LNCaP clone FGC (cell line): ENCODE results near the gene ALKBH1.

Experiments used
- DNase-seq: peaks from one replicate; pipeline ENCODE4 v3.0.0-alpha.2; 2011; ENCODE audit warnings: low read depth
- H3K4me3 ChIP-seq: 2 replicates; pipeline ENCODE4 v1.5.1; 2011; ENCODE audit warnings: mild to moderate bottlenecking, low read depth, low read length, control low read depth
- TF ChIP-seq, protein P1 (sequence below): IDR thresholded peaks from 2 replicates; pipeline ENCODE4 v1.5.1; 2012; ENCODE audit warnings: mild to moderate bottlenecking; ENCODE audit not compliant: control insufficient read depth, insufficient read depth; ENCODE audit errors: extremely low read depth

The ALKBH1 gene

DNA sequence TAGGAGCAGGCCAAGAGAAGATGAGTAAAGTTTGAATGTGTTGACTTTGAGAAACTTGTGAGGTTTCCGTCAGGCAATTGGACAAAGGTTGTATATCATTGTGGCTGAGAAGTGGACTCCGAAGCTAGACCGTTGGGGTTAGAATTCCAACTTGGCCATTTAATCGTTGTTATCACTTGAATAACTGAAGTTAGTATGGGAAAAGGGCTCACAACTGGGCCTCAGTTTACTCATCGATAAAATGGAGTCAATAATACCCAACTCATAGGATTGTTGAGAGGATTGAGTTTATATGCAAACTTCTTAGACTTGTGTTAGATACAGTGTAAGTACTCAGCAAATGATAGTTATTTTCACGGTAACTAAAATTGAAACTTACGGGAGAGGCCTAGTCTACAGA, 926 bp upstream of the ALKBH1 start:
- TF ChIP-seq, protein P1, sequence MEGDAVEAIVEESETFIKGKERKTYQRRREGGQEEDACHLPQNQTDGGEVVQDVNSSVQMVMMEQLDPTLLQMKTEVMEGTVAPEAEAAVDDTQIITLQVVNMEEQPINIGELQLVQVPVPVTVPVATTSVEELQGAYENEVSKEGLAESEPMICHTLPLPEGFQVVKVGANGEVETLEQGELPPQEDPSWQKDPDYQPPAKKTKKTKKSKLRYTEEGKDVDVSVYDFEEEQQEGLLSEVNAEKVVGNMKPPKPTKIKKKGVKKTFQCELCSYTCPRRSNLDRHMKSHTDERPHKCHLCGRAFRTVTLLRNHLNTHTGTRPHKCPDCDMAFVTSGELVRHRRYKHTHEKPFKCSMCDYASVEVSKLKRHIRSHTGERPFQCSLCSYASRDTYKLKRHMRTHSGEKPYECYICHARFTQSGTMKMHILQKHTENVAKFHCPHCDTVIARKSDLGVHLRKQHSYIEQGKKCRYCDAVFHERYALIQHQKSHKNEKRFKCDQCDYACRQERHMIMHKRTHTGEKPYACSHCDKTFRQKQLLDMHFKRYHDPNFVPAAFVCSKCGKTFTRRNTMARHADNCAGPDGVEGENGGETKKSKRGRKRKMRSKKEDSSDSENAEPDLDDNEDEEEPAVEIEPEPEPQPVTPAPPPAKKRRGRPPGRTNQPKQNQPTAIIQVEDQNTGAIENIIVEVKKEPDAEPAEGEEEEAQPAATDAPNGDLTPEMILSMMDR = no peak
- H3K4me3 ChIP-seq = peak overlapping the region; percentile 98
- no peak for DNase-seq

DNA sequence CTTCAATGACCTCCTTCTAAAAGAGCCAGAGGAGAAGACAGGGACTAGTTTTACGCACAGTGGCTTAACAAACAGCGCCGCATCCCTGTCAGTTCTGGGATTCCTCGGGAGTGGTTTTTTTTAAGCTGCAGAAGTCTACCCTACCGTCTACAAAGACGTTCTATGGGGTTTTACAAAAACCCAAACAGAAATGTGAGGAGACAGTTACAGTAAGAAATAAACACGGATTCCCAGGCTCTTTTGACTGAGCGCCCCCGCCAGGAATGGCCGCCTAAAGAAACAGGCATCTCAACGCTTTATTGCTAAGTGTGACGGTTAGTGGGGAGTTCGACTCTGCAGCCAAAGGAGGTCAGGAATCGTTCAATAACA, 484 bp downstream of the ALKBH1 start:
- peak; percentile 26 for DNase-seq
- H3K4me3 ChIP-seq = peak overlapping the region; percentile 98
- TF ChIP-seq, protein P1 = peak; percentile 47

DNA sequence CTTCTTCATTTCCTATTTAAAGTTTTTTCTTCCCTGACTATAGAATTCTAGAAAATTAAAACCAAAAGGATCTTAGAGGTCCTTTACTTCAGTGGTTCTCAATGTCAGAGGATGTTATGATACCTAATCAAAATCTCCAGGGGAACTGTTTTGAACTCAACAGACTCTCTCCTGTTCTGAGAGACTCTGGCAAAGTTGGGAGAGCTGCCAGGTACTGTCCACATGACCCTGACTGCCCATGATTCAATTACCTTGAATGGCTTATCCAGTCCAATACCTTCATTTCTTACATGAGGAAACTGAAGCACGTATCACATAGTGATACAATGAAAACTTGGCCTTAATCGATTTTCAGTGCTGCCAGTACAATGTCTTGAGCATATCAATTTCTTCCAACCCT, 16.6 kb downstream of the ALKBH1 start:
- DNase-seq = no peak
- TF ChIP-seq, protein P1 = no peak
- H3K4me3 ChIP-seq = no peak overlapping the region

DNA sequence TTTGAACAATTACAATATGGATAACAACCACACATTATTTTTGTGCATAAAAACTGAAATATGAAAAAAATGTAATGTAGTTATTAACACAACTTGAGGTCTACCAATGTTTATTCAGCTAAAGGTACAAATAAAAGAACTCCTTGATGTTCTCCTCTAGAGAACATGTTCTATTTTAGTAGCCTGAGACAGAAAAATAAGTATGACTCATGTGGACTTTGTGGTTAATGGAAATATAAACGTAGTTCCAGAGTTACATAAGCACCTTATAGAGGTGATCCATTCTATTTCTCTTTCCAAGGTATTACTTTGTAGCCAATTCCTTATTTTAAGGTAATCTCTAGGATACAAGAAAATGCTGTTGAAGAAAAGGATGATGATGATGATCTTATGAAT, 25.7 kb downstream of the ALKBH1 start:
- TF ChIP-seq, protein P1 = no peak

DNA sequence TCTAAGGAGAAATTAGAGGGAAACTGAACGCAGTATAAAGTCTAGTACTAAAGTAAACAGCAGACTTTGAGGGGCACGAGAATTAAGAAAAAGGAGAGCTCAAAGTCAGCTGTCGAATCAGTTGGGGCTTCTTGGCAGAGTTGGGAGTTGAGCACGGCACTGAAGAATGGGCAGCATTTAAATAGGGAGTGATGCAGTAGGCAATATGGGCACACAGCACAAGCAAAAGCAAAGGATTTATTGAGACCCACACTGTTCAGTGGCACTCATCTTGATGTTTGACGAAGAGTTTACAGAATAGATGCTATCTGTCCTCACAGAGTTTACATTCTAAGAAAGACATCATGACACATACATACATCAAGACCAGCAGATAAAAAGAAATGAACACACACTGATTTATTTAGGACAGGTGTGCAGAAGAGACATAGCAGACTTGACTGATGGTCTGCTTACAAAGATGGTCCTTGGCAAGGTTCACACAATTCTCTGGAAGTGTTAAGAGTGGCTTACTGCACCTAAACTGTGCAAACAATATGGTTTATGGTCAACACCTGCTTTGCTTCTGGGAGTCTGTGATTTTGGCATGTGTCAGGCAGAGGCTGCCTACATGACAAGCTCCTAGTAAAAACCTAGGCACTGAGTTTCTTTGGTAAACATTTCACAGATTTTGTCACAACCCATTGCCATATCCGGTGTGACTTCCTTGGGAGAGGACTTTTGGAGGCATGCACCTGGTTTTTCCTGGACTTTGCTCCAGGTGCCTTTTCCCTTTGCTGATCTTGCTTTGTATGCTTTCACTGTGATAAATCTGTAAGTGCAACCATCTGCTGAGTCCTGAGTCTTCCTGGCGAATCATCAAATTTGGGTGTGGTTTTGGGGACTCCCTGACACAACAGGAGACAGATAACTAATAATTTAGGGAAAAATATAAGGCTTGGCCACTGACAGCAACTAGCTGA, 26.3 kb downstream of the ALKBH1 start:
- TF ChIP-seq, protein P1 = no peak
- no peak overlapping the region for H3K4me3 ChIP-seq
- DNase-seq = peak; percentile 85

More for the DNA sequence above, 25.7 kb downstream of the ALKBH1 start:
- peak; percentile 19 for DNase-seq
- no peak overlapping the region for H3K4me3 ChIP-seq

DNA sequence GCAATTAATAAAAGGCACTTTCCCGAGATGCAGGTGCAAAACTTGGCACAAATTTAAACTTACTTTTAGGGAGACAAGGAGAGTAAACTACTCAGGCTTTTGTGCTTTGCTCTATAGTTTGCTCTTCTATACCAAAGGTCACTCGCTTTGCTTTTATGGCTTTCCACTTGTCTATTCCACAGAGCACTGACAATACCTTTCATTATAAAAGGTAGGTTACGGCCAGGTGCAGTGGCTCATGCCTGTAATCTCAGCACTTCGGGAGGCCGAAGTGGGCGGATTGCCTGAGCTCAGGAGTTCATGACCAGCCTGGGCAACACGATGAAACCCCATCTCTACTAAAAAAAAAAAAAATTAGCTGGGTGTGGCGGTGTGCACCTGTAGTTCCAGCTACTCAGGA, 32.9 kb downstream of the ALKBH1 start:
- TF ChIP-seq, protein P1 = no peak
- no peak for DNase-seq
- no peak overlapping the region for H3K4me3 ChIP-seq

DNA sequence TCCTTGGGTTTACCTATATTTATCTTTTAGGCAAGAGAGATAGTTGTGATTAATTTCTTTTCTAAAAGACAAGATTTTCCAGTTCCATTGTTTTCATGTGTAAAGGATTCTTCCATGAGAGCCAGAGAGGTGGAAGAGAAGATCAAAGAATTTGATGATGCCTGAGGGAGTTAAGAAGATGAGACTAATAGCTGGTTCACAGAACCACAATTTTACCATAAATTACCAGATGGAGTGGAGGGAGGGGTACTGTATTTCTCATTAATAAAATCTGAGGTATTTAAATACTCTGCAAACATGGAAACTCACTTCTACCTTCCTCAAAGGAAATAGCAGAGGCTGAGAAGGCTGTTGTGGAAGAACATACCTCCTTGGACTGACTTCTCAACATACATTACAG, 34.6 kb downstream of the ALKBH1 start:
- DNase-seq = no peak
- H3K4me3 ChIP-seq = no peak overlapping the region
- TF ChIP-seq, protein P1 = no peak
